AG09309 (cell line): ENCODE measurements around the gene TADA3.

Experiments used
- DNase-seq: peaks from one replicate; pipeline ENCODE4 v3.0.0-alpha.2; 2010; ENCODE audit warnings: low read depth
- H3K4me3 ChIP-seq: 2 replicates; pipeline ENCODE4 v1.5.1; 2011; ENCODE audit warnings: mild to moderate bottlenecking, low read depth, low read length, moderate library complexity; ENCODE audit not compliant: control insufficient read depth
- CTCF ChIP-seq: IDR thresholded peaks from 2 replicates; pipeline ENCODE4 v1.5.1; 2011; ENCODE audit warnings: mild to moderate bottlenecking, low read depth, low read length, inconsistent platforms; ENCODE audit not compliant: insufficient read depth, control insufficient read depth; ENCODE audit errors: missing control alignments

TADA3 gene

GRCh38 chr3:9792405-9793160 lies at the start of gene TADA3, which contains the start of gene ARPC4:
Gene TADA3 (minus strand): TSS chr3:9792473. CDS start chr3:9791466, 1,007 bp downstream.
Gene ARPC4 (plus strand): TSS chr3:9793082. CDS start chr3:9793122, 40 bp downstream.
- TF ChIP-seq CTCF = no peak
- H3K4me3 ChIP-seq = peak within 1 kb of the TSS; percentile 93
- DNase-seq = peak; percentile 91

DNA sequence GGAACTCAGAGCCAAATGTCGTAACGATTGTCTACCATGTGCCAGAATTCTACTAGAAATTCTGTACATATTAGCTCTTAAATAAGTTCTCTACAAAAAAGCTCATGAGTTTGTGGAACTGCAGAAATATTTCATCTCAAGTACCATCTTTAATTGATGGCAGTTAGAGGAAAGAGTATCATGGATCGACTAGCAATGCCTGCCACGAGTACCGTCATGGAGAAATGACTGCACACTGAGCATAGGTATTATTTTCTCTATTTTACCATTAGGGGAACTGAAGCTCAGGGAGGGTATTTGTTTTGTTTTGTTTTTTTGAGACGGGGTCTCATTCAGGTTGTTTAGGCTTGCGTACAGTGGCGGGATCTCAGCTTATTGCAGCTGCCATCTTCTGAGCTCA lies 48.7 kb upstream of the TADA3 start:
- no peak overlapping the region for H3K4me3 ChIP-seq
- no peak for DNase-seq
- TF ChIP-seq CTCF = no peak

GRCh38 chr3:9838856-9839255 lies 46.6 kb upstream of the TADA3 start:
- TF ChIP-seq CTCF = no peak
- H3K4me3 ChIP-seq = no peak overlapping the region
- no peak for DNase-seq

DNA sequence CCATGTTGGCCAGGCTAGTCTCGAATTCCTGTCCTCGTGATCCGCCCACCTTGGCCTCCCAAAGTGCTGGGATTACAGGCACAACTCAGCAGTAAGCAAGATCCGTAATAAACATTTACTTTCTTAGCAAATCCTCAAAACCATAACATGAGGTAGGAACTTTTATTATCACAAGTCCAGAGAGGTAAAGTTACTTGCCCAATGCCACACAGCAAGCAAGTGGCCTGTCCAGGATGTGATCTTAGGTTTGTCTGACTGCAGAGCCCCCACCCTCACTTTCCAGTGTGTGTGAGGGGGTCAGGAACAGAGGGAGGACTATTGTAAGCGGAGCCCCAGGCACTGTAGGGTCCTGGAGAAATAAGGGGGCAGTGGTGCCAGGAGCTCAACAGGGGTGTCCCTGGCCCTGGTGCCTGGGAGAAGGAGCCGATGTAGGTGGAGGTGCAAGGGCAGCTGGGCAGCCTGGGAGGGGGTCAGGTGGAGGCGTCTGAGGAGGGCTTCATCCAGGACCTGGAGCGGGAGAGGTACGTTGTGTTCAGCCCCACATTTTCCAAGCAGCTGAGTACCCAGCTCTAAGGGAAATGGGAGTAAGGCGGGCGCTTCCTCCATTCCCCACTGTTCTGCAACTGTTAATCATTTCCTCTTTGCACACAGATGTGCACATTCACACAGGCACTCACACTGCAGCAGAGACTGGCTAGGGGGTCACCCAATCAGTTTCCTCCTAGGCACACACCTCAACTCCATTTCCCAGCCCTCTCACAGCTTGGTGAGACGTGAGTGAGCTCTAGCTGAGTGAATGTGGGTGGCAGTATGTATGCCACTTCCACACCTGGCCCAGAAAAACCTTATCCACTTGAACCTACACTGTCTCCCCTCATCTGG lies 45.7 kb upstream of the TADA3 start:
- no peak for TF ChIP-seq CTCF
- no peak overlapping the region for H3K4me3 ChIP-seq
- no peak for DNase-seq

DNA sequence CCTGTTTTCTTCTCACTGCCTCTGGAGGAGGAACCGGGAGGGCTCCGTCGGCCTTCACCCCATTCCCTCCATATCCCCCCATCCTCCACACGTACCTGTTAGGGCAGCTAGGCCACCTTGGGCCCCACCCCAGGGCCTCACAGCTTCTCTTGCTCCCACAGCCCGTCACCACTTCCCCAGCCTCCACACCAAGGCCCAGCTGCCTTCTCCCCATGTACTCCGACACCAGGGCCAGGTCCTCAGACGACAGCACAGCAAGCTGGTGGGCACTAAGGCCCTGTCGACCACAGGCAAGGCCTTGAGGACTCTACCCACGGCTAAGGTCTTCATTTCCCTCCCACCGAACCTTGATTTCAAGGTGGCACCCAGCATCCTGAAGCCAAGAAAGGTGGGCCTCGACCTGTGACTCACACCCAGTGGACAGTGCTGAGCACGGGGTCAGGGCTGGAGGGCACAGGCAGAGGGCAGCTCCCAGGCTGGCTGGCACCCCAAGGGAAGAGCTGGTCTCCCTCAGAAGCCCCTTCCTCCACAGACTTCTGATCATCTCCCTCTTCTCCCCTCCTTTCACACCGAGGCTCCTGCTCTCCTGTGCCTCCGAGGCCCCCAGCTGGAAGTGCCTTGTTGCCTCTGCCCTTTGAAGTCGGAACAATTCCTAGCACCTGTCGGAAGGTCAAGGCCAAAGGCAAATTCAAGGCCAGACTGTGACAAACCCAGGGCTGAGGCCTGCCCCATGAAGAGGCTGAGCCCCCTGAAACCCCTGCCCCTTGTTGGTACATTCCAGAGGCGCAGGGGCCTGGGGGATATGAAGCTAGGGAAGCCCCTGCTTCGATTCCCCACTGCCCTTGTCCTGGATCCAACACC lies 42.5 kb upstream of the TADA3 start:
- no peak overlapping the region for H3K4me3 ChIP-seq
- no peak for DNase-seq
- TF ChIP-seq CTCF = no peak

- TF ChIP-seq CTCF = no peak
- no peak overlapping the region for H3K4me3 ChIP-seq
- no peak for DNase-seq
Observed at GRCh38 chr3:9833078-9833477, 40.8 kb upstream of the TADA3 start.
